KG1 (cell line): Measurements from ENCODE around the gene ESR1.
"Not testable (repeated sequence)": the region's sequence is repeated elsewhere in the genome, so short reads cannot be mapped to it uniquely, and the experiment has no call there.

ENCODE experiments used
- DNase-seq: peaks from one replicate; lab custom pipeline; 2025; lab: John Stamatoyannopoulos, UW

ESR1 gene

DNA sequence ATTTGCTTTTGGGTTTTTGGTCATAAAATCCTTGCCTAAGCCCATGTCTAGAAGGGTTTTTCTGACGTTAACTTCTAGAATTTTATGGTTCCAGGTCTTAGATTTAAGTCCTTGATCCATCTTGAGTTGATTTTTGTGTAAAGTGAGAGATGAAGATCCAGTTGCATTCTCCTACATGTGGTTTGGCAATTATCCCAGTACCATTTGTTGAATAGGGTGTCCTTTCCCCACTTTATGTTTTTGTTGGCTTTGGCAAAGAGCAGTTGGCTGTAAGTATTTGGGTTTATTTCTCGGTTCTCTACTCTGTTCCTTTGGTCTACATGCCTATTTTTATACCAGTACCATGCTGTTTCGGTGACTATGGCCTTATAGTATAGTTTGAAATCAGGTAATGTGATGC lies 86.9 kb downstream of the ESR1 start:
- DNase-seq = not testable (repeated sequence)

DNA sequence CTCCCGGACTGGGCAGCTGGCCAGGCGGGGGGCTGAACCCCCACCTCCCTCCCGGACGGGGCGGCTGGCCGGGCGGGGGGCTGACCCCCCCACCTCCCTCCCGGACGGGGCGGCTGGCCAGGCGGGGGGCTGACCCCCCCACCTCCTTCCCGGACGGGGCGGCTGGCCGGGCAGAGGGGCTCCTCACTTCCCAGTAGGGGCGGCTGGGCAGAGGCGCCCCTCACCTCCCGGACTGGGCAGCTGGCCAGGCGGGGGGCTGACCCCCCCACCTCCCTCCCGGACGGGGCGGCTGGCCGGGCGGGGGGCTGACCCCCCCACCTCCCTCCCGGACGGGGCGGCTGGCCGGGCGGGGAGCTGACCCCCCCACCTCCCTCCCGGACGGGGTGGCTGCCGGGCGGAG lies 91.7 kb downstream of the ESR1 start:
- not testable (repeated sequence) for DNase-seq

DNA sequence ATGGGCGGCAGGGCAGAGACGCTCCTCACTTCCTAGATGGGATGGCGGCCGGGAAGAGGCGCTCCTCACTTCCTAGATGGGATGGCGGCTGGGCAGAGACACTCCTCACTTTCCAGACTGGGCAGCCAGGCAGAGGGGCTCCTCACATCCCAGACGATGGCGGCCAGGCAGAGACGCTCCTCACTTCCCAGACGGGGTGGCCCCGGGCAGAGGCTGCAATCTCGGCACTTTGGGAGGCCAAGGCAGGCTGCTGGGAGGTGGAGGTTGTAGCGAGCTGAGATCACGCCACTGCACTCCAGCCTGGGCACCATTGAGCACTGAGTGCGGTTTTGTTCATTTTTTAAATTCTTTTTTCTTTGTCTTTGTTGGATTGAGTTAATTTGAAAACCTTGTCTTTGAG lies 92.3 kb downstream of the ESR1 start:
- not testable (repeated sequence) for DNase-seq

DNA sequence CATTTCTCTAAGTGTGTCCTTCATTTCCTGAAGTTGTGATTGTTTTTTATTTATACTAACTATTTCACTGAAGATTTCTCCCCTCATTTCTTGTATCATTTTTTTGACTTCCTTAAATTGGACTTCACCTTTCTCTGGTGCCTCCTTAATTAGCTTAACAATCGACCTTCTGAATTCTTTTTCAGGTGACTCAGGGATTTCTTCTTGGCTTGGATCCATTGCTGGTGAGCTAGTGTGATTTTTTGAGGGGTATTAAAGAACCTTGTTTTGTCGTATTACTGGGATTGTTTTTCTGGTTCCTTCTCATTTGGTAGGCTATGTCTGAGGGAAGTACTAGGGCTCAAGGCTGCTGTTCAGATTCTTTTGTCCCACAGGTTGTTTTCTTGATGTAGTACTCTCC lies 92.8 kb downstream of the ESR1 start:
- no peak for DNase-seq

DNA sequence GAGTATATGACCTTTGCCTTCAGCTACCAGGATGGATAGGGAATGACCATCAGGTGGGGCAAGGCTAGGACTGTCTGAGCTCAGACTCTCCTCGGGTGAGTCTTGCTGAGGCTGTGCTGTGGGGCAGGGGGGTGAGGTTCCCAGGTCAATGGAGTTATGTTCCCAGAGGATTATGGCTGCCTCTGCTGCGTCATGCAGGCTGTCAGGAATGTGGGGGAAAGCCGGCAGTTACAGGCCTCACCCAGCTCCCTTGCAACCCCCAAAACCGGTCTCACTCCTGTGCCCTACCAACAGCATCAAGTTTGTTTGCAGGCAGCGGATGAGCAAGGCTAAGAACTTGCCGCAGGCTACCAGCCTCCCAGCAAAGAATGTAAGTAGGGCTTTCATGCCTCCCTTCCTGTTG lies 93.5 kb downstream of the ESR1 start:
- no peak for DNase-seq

DNA sequence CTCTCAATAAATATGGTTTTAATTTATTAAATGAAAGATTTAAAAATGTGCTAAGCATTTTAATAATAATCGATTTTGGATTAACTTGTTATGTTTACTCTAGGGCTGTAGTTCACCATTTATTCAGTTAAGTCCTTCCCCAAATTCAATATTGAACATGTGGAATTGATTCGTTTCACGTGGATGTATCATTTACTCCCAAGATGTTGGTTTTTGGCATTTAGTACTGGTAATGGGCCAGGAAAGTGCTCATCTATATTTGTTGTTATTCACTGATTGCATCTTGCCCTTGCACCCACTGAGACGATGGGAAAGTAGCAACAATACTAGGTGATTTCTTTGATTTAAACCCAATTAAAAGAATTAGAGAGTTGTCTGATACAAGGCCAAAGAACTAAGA lies 97.1 kb downstream of the ESR1 start:
- no peak for DNase-seq

DNA sequence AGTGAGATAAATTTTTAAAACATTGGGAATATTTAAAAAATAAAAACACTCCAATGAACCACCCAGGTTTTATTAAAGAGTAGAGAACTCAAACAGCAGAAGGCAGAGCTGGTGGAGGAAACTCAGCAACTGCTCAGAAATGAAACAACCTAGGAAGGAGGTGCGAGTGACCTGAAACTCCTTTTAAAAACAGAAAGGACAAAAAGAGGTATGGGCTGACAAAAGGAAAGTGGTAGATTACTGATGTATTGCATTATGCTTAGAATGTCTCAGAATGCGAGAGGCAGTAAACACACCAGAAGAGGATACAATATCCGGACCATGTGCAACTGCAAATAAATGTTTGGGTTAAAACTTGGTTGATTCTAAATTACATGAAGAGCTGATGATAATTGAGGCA lies 97.6 kb downstream of the ESR1 start:
- no peak for DNase-seq

DNA sequence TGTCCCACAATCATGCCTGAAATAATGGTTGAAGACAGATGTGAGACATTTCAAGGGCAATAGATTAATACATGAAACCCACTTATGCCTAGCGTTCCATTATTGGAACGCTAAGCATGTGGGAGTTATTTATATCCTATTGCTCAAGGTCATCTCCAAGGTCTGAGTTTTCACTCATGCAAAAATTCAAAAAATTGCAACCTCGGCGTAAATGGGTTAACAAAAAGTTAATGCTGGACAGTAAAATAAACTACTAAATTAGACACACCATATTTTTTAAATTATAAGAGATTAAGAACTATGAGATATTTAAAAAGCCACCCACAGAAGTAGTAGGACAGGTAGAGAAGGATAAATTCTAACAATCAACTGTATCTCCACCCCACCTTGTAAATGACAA lies 98.4 kb downstream of the ESR1 start:
- no peak for DNase-seq

DNA sequence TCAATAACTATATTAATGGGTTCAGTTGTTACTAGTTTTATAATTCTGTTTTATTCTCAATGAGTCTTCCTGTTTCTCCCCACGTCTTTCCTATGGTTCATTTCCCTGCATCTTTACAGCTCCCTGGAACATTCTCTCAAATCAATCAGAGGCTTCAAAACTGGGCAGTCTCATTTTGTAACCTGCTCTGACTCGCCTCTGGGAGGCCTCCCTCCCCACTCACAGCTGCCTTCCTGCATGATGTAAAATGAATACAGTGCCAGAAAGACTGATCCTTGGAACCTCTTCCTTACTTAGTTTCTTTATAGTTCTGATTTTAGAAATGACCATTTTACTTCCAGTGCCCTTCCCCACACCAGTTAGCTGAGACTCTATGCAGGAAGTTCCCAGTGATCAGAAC lies 103.9 kb downstream of the ESR1 start:
- no peak for DNase-seq

DNA sequence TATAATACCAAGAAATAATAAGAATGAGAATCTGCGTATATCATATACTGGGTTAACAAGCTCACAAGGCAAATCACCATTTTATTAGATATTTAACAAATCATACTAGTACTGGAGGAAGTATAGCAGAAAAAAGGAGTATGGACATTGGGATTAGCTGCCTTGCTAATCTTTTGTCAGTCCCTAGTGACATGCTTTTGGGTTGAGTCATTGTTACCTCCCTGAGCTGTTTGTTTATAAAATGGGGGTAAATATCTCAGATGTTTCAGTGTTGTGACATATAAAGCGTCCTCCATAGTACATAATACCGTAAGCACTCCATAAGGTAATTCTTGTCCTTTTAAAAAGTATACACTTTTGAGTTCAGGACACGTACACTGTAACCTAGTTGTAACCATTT lies 107.0 kb downstream of the ESR1 start:
- DNase-seq = no peak

DNA sequence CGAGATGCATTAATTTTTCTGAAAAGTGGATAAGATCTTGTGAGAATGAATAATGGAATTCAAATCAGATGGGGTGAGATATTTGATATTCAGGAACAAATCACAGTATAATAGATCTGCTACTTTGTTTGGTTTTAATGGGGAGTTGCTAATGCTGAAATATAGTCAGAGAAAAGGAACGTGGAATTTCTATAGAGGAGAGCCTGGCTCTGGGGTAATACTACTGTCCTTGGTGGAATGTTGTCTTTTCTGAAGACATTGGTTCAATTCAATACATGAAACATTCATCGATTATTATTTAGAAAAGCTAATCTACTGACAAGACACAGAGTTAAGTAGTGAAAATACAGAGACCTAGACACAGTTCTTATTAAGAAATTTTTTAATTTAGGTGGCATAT lies 108.6 kb downstream of the ESR1 start:
- no peak for DNase-seq

DNA sequence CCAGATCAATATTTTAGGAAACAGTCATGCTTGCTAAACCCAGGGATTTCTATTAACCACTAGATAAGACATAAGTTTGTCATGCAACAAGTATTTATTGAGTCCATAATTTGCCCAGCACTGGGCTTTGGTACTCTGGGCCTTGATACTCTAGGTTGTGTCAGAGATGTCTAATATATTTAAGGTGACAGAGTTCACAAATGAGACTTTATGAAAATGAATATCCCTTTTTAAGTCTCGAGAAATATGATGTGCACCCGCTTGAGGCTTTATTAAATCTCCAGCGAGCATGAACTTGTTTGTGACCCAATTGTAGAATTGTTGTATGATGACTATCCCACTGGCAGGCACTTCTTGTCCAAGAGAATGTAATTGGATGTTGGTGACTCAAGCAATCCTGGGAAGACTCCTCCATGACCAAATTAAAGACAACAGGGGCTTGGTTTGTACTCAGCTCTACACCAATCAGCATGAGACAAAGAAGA lies 109.2 kb downstream of the ESR1 start:
- no peak for DNase-seq

DNA sequence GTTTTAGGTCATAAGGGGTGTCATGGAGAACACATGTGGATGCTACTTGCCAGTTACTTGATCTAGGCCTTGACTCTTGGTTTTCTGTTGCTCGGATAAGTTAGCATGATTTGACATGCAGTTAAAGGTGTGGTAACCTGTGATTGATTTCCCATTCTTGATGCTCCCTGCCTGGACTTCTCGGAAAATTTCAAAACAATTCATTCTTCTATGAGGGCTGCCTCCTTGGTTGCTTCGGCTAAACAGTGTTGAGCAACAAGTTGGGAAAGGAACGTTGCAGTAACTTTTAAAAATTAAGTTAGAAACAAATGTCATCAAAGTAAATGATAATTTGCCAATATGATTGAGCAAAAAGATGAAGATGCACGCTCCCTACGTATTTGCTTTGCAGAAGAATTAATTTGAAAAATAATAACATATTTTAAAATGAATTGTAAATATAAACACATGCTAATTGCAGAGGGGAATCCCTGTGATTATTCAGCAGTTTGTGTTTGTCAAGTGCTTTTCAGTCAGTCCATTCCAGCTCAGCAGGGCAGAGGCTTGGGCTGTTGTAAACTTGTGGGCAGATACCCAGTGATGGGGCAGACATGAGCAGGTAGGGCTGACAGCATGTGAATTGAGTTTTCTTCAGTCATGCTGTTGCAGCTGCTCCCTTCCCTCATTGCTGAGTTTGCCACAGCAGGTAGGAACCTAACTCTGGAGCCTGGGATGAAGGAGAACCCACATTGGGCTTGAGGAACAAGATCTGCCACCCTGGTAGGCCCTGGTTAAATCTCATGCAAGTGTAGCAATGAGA lies 110.2 kb downstream of the ESR1 start:
- DNase-seq = no peak

DNA sequence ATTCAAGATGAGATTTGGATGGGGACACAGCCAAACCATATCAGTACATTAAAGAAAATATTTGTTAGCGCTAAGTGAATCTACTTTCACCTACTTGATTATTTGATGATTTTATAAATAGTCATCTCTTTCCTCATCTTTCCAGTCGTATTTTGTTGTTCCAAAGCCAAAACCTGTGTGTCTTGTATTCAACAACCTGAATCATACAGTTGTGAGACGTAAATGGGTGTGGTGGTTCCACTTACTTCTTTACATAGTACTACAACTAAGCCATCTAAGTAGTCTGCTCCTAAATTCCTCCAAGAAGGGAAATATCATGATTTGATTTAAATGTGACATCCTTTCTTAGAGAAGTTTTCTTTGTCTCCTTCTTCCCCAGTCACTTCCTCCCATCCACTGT lies 132.8 kb downstream of the ESR1 start:
- DNase-seq = no peak

DNA sequence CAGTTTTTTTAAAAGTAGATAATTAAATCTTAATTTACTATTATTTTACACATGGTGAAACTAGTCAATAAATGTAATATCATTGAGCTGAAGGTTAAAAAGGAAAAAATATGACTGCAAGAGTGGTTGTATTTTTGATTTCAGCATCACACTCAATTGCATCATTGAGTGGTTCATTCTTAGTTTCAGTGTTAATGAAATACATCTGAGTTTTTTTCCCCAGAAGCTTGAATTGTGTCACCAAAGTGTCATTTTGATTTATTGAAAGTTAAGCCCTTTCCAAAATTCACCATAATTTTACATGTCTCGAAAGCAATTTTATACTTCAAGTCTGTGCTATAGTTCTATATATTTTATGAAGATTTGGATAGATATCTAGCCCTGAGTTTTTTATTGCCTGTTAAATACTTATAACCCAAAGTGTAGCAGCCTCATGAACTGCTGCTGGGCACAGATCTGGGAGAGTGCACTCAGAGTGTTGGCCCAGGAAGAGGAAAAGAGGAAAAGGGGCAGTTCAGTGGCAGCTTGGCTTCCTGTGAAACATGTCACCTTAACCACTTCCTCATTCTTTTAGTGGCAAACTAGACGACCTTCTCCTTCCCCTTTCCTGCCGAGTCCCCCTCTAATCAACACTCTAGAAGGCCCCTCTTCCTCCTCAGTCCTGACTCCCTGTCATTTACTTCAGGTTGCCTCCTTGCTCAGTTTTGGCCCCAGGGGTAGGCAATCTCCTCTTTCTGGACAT lies 140.7 kb downstream of the ESR1 start:
- peak; percentile 71 for DNase-seq

DNA sequence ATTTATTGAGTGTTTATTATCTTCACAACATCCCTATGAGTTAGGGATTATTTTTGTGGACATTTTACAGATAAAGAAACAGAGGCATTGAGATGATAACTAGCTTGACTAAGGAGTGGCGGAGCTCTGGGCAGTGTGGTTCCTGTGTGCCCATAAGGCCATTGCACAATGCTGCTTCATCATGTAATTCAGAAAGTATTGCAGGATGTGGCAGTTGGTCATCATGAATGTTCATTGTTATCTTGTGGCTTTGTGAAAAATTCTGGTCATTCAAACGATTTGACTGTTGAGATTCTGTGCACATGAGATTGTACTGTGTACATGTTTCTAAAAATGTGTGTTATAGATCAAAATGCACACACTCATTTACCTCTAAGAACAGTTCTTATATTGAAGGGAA lies 150.8 kb downstream of the ESR1 start:
- no peak for DNase-seq

DNA sequence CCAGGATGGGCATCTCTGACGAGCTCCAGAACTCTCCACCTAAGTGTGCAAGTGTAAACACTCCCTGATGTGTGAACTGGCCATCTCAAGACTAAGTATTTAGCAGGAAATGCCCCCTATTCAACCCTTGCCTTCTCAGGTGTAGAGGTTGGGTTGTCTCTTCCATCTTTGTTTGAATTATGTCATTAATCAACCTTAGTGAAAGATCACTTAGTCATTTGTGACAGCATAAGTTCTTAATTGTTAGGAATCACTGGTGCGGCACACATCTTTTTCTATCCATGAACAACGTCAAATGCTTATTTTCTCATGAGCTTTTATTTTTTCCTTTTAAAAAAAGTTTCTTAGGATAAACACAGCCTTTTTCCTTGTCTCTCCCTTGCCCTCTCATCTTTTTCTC lies 151.6 kb downstream of the ESR1 start:
- DNase-seq = no peak

DNA sequence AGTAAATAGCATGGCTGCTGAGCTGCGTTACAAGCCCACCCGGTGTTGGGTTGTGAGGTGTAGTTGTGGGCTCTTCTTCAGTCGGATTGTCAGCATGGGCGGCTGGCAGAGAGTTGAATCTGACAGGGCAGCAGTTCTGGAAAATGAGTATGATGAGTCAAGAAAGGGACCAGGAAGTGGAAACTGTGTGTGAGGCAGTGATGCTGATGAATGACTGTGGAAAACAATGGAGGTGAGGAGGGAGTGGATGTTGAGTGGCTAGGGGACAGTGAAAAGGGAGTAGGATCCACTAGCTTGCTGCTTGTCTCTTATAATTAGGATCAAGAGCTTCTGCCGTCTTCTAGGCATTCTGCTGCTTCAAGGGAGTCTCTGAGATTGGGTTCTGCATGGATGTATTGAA lies 154.3 kb downstream of the ESR1 start:
- DNase-seq = no peak

DNA sequence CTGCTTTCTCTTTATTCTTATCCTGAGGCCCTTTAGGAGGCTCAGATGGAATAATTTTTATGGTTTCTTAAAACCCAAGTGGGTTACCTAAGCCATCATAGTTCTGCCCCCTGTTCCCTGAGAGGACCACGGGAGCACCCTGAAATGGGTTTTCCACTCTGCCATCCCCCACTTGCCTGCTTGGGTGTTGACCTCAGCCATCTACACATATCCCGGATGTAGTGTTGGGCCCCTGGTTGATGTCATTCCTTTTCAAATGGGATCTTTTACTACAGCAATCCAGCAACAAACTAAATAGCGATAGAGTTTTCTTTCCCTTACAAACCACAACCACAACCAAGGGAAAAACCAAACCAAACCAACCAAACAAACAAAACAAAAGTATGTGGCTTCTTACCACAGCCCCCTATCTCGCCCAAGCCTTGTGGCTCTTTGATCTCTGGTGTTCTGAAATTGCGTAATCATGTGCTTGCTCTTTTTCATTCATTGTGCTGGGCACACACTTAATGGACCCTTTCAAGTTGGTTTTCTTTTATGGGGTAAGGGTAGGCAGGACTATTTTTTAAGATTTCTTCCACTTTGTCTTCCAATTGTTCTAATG lies 154.9 kb downstream of the ESR1 start:
- no peak for DNase-seq

DNA sequence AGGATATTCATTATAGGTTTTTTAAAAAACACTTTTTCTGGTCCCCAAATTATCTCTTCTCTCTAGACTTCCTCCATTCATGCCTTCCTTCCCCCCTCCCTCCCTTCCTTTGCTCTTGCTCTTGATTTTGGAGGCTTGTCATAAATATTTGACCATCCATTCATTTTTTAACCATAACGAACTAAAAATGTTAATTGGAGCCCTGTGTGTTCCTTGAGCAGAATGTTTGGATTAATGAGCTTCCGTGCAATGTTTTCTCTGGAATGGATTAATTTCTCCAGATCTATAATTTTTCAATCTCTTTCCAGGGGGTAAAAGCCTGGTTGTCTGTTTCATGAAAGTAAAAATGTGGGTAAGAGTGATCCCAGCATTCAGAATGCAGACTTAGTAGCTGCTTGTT lies 155.5 kb downstream of the ESR1 start:
- no peak for DNase-seq

DNA sequence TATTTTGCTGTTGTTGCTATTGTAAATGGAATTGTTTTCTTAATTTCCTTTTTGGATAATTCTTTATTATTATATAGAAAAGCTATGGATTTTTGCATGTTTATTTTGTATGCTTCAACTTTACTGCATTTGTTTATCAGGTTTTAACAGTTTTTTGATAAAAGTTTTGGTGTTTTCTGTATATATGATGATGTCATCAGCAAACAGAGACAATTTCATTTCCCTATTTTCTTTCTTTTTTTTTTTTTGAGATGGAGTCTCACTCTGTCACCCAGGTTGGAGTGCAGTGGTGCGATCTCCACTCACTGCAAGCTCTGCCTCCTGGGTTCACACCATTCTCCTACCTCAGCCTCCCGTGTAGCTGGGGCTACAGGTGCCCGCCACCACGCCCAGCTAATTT lies 156.9 kb downstream of the ESR1 start:
- DNase-seq = not testable (repeated sequence)

DNA sequence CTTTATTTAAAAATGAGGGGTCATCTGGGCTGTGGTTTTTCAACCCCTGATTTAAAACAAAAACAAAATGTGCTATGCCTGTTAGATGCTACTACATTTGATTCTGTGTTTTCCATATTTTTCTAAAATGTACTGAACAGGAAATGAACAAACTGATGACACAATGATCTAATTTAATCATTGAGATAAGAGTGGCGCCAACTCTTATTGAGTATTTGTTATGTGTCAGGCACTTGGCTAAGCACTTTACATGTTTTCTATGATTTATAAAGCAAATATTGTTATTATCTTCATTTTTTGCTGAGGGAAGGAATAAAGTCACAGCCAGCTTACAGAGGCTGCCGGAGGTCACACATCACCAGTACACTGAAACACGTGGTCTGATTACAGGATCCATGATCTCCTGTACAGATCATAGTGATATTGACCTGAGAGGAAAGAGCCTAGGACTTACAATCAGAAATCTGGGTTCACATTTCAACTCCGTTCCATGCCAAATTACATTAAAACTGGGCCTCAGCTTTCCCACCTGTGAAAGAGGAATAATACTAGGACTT lies 166.7 kb downstream of the ESR1 start:
- no peak for DNase-seq

DNA sequence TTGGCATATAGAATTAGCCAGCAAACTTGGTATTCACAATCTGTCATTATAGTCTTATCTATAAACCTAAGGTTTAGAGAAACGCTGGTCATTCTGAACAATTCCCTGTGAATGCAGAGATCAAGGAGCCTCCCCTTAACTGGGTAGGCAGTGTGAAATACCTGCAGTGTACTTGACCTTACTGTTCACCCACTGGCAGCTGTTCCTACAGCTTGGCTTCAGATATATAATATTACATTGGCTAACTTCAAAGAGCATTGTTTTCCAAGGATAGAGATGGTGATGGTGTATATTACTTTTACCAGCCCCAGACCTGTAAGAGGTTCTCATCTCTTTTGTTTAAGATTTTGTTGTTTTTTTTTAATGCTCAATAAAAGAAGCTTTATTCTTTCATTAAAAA lies 168.3 kb downstream of the ESR1 start:
- DNase-seq = no peak
